ENCODE results near the gene BHLHE40.

GRCh38 chr3:4994144-4994730 is 15.0 kb downstream of the BHLHE40 start:
- TF ChIP-seq TCF4 (CRISPR knock-in tag; IDR thresholded peaks at IDR 0.05; ENCODE audit: borderline replicate concordance) (no peak), RARB (CRISPR knock-in tag; IDR thresholded peaks at IDR 0.05) (no peak), TOX (CRISPR knock-in tag; IDR thresholded peaks at IDR 0.05; ENCODE audit: borderline replicate concordance) (no peak)
